Forelimb muscle (tissue), 1 donor: Measurements from ENCODE around the gene HIBADH. TPM values are rescaled to one million over a fixed set of nuclear protein-coding genes. Genes with fewer than 3 reads are reported as not detected.
A peak's percentile ranks its signal among the peaks of the same experiment; 100 is the strongest.

Experiments used
- DNase-seq: peaks from one replicate; pipeline ENCODE4 v3.0.0-alpha.2; 2013; ENCODE audit warnings: low read depth
- polyA plus RNA-seq: library from polyadenylated mRNA; unstranded; fragments of 120-200 nt; gene quantifications from one replicate; pipeline ENCODE4 v1.2.1, GENCODE V29; 2013; ENCODE audit not compliant: insufficient read length

HIBADH gene
- polyA plus RNA-seq, 1 donor, result 24.9 TPM

DNA sequence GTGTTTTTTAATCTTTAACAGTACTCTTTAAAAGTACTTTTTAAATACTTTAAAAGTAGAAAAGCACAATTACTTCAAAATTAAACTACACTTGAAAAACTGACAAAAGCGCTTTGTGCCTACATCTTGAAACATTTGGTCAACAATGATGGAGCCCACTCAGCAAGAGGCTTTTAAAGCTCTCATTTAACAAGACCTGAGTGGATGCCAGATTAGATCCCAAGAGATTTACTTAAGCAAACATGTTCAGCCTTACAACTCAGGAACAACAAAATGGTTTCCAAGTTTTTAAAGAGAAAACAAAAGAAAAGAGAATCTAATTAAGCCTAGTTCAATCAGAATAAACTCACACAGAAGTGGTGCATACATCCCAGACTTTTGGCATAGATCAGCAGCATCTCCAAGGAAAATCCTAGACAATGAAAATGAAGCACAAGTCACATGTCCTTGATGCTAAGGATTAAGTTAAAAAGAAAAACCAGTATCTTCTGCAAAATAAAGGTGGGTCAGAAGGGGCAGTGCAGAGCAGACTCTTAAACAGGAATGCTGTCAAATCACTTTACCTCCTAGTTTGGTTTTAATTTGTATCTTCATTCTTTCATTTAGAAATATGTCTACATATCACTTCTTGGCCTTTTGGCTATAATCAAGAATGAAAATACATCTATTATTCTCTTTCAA, 26.2 kb downstream of the HIBADH start:
- peak; percentile 28 for DNase-seq

DNA sequence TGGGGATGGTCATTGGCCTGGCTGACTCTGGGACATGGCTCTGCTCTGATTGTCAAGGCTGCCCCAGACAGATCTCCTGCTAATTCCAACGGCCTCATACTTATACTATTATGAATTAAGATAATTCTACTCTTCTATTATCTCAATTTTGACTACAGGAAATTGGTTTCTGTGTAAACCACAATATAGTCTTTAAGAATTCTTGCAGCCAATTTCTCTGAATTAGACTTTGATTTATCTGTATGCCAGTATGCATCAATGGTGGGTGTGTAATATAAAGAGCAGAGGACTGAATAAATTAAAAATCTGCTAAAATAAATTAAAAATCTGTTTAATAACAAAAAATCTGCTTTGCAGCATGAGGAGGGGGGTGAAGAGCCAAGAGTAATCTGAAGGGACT, 27.0 kb downstream of the HIBADH start:
- no peak for DNase-seq

DNA sequence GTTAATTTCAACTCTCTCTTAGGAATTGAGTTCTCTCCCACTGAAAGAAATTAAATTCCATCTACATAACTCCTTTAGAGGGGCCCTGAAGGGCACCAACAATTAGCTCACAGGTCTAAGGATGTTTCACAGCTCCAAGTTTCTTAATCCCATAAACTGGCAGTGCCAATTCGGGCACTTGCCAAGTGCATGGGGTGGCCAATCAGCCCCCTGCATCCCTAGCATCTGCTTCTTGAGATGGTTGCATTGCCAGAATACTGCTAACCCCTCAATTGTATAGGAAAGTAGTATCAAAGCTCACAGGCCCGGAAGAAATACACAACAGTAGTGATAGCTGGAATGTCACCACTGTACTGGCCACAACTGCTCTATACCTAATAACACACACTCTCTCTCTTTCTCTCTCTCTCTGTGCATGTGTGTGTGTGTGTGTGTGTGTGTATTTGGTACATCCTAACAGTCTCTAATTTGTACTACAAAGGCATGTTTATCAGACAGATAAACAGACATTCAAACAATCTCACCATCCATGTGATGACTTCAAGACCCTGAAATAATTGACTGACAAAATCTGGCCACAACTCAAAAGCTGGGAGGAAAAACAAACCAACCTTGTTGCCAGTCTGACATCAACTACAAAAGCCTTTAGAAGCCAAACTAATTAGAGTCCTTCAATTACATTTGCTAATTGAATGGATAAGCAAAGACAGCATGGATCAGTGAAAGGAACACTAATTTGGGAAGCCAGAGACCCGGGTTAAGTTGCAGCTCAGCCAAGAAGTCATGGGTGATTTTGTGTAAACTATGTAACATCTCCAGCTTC, 27.8 kb downstream of the HIBADH start:
- no peak for DNase-seq

DNA sequence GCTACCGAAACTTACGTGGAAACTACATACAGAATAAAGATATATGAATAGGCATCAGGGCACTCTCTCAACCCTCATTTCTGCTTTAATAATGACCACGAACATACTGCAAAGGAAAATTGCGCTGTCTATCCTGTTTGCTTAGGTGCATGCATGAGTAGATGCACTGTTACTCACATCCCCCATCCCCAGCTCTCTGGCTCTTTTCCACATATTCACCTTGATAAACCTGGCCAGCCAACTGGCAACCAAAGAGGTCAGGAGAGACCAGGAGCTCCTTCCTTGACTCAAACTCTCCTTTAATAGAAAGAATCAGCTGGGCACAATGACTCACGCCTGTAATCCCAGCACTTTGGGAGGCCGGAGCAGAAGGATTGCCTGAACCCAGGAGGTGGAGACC, 29.6 kb downstream of the HIBADH start:
- no peak for DNase-seq

DNA sequence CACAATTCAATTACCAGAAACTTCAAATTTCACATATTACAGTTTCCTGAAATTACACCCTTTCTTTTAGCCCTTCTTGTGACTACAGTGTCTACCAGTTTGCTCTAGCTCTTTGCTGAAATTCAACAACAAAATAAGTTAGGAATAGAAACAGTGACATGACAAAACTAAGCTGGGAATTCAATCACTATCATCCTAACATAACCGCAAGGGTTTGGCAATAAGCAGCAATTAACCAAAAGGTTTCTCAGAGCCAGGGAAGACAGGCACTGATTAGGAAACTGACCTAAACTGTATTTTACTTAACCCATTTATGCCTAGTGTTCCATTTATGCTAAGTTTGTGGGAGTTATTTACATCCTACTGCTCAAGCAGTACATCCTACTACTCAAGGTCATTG, 31.3 kb downstream of the HIBADH start:
- DNase-seq, result no peak

DNA sequence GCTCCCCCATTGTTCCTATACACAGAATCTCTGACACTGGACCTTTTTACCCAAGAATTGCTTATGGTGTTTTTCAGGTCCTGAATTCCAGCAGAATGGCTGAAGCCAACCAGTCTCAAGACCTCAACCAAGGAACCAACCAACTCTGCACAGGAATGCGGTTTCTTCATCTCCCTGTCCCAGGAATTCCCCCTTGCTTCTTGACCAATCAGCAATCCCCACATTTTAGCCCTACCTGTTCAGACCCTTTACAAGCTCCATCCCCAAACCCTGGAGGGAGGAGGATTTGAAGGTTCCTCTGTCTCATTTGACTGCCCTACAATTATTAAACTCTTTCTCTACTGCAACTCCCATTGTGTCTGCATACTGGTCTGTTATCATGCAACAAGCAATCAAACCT, 35.5 kb downstream of the HIBADH start:
- no peak for DNase-seq

DNA sequence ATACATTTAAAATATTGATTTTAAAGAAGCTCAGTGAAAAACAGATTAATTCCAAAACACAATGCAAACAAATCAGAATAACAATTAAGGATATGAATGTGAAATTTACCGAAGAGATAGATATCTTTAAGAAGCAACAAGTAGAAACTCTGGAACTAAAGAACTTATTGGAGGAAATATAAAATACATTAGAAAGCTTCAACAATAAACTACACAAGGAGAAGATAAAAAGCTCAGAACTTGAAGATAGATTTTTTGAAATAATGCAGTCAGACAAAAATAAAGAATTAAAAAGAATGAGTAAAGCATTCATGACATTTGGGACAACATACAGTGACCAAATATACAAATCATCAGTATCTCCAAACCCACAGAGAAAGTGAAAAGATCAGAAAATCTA, 43.2 kb downstream of the HIBADH start:
- DNase-seq, result no peak

DNA sequence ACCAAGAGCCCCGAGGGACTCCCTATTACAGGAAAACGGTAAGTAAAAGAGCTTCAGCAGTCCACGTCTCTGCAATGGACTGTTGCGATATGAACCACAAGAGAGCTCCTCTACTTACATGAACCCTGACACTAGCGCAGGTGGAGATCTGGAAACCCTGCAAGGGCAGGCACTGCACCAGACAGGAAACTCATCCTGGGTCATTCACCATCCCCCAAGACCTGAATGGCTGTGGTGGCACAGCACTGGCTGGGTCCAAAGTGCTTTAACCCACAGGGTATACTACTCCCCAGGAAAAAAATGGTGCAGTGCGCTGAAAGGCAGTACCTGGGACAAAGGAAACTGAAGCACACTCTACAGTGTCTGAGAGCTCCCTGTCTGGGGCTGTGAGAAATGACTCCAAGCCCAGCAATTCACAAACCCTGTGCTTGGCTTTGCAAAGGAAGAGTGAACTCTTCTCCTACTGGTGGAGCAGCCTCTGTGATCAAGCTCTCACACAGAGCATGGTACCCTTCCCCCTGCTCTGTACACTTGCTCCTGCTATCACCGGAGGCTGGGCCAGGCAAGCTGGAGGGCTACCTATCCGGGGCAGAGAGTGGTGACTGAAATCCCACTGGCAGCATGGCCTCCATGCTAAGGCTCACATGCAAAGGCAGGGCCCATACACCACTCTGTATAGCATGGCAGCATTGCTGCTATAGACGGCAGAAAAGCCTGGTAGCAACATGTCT, 44.9 kb downstream of the HIBADH start:
- DNase-seq, result no peak

DNA sequence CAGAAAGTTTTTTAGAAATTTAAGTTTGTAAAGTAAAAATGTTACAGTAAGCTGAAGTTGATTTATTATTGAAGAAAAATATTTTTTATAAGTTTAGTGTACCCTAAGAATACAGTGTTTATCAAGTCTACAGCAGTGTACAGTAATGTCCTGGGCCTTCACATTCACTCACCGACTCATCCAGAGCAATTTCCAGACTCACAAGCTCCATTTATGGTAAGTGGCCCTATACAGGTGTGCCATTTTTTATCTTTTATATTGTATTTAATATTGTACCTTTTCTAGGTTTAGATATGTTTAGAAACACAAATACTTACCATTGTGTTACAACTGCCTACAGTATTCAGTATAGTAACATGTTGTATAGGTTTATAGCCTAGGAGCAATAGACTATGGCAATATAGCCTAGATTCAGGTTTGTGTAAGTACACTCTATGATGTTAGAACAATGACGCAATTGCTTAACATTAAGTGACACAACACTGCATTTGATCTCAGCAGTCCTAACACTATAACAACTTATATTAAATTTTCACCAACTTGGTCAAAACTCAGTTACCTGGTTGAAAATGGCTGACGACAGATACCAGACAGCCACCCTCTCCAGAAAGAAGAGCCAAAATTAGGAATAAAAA, 45.7 kb downstream of the HIBADH start:
- no peak for DNase-seq

DNA sequence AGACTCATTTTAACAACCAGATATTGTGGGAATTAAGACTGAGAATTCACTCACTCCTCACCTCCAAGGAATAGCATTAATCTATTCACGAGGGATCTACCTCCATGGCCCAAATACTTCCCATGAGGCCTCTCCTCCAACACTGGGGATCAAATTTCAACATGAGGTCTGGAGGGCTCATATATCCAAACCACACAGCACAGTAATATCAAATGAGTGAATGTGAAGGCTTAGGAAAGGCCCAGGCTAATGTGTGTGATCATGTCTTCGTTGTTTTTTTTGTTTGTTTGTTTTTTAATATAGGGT, 46.5 kb downstream of the HIBADH start:
- DNase-seq, result no peak

DNA sequence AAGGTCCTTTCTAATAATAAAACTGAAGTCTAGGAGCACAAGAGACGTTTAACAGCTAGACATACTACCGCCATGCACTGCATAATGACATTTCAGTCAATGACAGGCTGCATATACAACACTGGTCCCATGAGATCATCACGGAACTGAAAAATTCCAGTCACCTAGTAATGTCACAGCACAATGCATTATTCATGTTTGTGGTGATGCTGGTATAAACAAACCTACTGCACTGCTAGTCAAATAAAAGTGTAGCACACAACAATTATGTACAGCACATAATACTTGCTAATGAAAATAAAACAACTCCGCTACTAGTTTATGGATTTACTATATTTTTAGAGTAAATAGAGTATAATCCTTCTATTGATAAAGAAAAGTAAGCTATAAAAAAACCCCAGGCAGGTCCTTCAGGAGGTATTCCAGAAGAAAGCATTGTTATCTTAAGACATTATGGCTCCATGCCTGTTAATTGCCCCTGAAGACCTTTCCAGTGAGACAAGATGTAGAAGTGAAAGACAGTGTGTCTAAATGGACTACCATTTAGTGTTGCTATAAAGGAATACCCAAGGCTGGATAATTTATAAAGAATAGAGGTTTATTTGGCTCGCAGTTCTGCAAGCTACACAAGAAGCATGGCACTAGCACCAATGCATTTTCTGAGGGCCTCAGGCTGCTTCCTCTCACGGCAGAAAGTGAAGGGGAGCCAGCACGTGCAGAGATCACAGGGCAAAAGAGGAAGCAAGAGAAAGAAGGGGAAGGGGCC, 47.1 kb downstream of the HIBADH start:
- DNase-seq, result no peak

DNA sequence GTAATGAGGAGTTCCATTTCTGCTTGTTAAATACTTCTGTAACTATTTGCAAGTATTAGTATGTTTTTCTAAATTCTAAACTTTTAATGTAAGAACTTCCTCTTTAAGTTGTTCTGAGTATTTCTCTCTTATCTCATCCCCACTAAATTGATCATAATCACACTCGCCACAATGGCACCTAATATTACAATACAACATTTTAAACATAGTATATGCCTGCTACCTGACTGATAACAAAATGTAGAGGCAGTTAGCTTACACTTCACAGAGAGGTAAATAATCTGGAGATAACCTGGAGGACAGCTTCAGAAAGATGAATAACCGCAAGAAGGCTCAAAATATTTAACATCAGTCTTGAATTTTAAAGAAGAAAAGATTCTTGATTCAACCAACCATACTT, 48.6 kb downstream of the HIBADH start:
- DNase-seq, result no peak

DNA sequence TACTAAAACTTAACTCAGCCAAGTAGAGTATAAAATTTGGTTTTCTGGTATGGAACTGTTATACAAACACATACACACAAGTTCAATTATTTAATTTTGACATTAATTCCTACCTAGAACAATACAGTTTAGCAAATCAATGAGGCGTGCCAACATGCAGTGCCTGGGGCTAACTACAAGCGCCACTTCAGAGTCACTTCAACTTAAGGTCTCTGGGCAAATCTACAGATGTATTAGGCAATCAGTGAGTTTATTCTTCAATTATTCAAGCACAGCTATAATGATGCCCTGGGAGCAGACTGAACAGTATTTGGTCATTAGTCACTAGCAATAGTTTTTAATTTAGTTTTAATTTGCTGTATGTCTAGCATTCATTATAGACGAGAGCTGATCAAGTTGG, 51.6 kb downstream of the HIBADH start:
- no peak for DNase-seq

DNA sequence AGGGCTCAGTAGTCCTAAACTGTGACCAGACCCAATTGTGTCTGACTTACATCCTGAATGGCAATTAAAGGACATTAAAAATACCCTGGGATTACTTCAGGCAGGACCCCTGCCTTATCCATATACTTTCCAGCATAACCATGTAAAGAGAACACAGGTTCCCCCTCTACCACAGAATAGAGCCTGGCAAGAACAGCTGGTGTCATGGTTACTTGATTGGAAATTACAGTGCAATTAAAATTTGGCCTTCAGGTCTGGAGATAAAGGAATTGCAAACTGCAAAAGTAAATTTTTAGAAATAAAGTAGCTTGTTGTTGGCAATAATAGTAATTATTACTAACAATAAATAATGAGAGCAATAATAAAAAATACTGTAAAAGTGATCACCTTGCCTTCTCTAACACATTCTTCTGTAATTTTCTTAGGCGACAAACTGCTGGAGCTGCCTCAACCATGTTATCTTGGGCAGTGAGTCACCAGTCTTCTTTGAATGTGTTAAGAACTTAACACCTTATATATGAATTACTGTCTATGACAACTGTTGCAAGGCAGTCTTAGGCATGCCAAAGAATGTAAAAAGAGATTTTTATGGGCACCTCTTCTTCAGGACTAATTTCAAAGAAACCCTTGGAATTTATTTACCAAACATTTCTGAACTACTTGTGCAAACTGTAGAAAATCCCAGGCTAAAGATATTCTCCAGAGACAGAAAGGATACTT, 53.7 kb downstream of the HIBADH start:
- DNase-seq, result no peak

DNA sequence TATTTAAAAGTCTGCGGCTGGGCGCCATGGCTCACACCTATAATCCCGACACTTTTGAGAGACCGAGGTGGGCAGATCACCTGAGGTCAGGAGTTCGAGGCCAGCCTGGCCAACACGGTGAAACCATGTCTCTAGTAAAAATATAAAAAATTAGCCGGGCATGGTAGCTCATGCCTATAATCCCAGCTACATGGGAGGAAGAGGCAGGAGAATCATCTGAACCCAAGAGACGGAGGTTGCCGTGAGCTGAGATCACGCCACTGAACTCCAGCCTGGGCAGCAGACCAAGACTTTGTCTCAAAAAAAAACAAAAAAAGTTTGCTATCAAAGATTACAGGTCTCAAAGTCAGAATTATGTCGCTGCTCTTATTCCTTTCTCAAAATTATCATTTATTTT, 55.5 kb downstream of the HIBADH start:
- no peak for DNase-seq

DNA sequence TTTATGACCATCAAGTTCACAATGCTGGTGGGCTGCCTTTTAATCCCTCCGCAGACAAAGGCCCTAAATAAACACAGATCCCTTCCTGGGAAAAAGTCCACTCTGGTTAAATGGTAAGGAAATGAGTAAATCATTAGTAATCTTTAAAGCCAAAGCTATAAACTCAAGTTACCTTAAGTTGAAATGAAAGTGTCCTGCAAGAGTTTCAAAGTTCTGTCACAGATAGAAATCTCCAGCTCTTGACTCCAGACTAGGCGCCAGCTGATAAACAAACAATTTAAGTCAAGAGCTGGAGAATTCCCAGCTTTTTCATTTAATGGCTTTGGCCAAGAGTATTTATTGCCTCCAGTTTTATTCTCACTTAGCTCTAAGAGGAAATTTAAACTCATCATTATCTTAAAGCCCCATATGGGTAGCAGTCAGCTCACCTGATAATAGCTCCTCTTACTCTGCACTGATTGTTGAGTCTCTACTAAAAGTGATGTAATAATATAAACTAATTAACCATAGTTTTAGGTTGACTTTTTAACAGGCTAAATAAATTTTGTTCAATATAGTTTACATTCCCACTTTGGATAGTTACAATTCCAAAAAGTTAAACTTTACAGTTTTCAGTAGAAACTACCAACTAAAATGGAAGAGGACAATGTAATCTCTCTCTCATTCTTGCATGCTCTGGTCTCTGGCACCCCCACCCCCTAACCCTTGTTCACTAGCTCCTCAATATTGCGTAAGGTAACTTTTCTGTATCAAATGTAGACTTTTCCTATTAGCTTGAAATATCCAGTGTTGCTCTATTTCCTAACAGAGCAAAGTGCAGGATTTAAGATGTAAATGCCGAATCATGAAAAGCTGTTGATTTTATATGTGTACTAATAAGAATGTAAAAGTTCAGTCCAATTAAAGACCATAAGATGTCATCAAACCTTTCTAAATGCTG, 56.1 kb downstream of the HIBADH start:
- no peak for DNase-seq

DNA sequence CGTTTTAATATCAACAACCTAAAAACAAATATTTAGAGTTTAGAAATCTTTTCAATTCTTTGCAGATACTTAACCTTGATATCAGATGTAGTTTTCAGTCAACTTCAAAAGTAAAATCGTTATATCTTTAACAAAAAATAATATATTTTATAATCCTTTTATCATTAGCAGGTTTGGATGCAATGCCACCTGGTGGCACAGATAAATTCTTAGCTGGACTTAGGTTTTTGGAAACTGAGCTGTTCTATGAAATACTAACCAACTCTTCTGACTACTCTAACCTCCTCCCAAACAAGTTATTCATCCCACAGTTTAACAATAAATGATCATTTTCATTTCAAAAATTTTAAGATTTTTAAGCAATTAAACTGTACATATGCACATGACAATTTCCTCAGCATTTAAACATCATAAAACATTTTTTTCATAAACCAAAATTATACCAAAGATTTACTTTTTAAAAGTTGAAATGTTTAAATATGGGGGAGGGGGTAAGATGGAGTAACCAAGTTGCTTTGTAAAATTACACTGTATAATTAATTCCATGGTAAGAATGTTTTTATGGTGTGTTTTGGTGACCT, 56.9 kb downstream of the HIBADH start:
- DNase-seq, result no peak

DNA sequence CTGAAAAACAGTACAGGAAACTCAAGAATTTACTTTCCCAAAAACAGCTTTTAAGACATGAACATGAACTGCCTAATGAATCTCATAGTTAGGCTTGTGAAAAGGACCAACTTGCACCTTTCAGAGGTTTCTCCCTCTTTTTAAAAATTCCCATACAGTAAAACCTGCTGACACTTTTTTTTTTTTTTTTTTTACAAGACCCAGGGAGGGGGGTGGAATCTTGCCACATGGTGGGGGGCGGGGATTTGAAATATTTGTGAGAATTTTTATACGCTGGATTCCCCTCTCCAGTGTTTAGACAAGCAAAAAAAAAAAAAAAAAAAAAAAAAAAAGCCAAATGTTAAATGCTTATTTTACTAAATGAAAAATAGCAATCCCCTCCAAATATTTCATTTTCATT, 57.4 kb downstream of the HIBADH start:
- DNase-seq, result no peak

DNA sequence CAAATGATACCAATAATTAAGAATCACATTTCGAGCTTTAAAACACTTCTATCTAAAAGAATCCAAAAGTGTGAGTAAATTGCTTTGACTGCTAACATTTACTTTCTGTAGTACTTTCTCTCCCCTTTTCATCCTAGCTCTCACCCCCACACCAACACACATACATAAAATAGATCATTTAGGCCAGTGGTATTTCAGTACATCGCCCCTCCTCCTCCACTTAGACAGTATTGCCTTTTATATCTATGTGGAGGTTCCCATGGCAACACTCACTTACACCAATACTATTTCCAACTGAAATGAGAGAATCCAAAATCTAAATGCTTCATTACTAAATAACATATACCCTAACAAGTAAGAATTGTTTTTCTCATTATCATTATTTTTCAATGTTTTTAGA, 58.9 kb downstream of the HIBADH start:
- no peak for DNase-seq

DNA sequence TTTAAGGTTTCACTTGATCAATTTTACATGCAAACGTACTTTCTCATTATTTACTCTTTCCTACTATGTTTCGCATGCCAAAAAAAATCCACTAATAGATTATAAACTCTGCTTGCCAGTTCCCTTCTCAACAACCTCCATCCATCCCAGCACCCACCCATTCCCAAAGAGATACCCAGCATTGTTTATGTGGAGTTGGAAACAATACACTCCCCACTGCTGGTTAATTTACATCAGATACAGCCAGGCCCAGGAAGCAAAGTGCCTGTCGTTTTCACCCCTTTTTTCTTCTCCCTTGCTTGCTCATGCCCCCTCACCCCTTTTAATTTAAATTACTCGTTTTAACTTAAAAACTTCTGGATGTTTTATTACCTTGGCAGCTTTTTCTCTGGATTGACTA, 59.9 kb downstream of the HIBADH start:
- no peak for DNase-seq
